Measurements from ENCODE around the gene PANX2.
"Not testable (repeated sequence)": the region's sequence is repeated elsewhere in the genome, so short reads cannot be mapped to it uniquely, and the experiment has no call there.

The PANX2 gene

DNA sequence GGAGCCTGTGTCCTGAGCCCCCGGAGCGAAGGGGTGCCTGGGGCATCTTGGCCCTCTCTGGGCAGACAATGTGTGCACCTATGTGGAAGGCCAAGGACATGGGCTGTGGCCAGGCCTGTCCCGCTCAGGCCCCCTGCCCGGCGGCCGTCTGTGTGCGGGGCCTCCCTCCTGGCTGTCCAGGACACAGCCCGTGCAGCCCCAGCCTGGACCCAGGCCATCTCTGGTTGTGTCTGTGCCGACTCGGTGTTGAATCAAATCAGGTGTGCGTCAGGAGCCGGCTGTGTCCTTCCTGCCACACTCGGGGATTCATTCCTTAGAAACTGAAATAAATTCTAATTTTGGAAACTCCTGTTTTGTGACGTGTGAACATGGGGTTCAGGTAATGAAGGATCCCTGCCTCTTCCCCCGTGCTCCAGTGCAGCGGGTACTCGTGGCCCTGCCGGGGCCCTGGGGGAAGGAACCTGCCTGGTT lies 28.8 kb downstream of the PANX2 start:
- DNase-seq, result no peak

- no peak for DNase-seq
Observed at GRCh38 chr22:50199829-50200460, 29.4 kb downstream of the PANX2 start.

DNA sequence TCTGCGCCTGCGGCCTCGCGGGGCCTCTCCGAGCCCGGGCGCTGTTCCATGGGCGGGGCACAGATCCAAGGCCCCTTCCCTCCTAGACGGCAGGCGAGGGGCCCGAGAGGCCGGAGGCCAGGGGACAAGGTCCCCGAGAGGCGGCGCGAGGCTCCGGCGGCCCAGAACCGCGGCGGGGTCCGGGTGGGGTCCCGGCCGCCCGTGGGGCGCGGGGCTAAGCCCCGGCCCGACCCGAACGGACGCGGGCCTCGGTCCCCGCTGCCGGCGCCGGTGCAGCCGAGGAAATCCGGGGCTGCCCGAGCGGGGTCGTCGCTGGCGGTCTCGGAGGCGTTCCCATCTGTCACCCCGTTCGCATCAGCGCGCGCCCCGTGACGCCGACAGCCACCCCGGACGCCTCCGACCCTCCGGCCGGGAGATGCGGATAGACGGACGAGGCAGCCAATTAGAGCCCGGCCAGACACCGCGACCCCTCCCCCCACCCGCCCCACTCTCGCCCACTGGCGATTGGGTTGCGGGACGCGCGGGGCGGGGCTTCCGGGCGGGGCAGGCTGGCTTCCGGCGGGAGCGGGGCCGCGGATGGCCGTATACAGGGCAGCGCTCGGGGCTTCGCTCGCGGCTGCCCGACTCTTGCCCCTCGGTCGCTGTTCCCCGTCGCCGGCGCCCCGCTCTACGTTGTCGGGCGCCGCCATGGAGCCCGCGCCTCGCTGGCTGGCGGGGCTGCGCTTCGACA lies 30.1 kb downstream of the PANX2 start, which contains the start of gene SELENOO:
Gene SELENOO, plus strand, starts transcription at position 551 of the 730 bp plus-strand sequence. Its CDS starts 26 bp downstream, at position 577.
- peak; percentile 87 for DNase-seq

DNA sequence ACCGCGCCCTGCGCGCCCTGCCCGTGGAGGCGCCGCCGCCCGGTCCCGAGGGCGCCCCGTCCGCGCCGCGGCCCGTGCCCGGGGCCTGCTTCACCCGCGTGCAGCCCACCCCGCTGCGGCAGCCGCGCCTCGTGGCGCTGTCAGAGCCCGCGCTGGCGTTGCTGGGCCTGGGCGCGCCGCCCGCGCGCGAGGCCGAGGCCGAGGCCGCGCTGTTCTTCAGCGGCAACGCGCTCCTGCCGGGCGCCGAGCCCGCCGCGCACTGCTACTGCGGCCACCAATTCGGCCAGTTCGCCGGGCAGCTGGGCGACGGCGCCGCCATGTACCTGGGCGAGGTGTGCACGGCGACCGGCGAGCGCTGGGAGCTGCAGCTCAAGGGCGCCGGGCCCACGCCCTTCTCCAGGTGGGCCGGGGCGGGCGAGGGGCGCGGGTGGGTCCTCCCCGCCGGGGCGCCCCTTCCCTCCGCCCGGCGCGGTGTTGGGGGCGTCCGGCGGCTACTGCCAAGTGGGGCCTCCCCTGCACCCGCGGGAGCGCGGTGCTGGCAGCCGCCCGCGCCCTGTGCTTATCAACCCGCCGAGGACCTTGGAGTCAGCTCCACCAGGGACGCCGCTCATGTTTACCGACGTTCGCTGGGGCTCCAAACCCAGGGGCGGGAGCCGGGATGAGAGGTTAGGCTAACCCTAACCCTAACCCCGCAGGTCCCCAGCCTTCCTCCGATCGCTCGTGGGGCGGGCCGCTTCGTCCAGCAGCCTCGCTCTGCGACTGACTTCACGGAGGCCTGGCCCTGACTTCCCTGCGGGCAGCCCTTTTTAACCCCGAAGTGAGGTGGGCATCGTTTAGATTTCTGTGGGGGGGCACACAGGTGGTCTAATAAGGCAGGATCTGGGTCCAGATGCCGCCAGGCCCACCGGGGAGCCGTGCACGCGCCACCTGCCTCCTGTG lies 30.9 kb downstream of the PANX2 start:
- peak; percentile 14 for DNase-seq

- no peak for DNase-seq
Observed at GRCh38 chr22:50202130-50202666, 31.7 kb downstream of the PANX2 start.

DNA sequence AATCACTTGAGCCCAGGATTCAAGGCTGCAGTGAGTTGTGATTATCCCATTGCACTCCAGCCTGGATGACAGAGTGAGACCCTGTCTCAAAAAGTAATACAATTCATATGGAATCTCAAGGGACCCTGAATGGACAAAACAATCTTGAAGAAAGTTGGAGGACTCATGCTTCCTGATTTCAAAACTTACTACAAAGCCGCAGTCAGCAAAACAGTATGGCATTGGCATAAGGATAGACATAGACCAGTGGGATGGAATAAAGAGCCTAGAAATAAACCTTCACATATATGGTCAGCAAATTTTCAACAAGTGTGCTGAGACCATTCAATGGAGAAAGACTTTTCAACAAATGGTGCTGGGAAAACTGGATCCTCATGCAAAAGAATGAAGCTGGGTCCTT lies 32.8 kb downstream of the PANX2 start:
- DNase-seq, result no peak

- DNase-seq, result no peak
Observed at GRCh38 chr22:50204571-50204970, 34.0 kb downstream of the PANX2 start.

DNA sequence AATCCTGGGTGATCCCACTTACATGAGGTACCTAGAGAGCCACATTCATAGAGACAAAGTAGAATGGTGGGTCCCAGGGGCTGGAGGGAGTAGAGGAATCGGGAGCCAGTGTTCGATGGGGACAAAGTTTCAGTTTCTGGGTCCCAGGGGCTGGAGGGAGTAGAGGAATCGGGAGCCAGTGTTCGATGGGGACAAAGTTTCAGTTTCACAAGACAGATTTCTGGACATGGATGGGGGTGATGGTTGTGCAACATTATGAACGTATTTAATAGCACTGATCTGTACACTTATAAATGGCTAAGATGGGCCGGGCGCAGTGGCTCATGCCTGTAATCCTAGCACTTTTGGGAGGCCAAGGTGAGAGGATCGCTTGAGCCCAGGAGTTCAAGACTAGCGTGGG lies 34.5 kb downstream of the PANX2 start:
- DNase-seq, result not testable (repeated sequence)

- DNase-seq, result no peak
Observed at GRCh38 chr22:50205781-50206569, 35.4 kb downstream of the PANX2 start.

DNA sequence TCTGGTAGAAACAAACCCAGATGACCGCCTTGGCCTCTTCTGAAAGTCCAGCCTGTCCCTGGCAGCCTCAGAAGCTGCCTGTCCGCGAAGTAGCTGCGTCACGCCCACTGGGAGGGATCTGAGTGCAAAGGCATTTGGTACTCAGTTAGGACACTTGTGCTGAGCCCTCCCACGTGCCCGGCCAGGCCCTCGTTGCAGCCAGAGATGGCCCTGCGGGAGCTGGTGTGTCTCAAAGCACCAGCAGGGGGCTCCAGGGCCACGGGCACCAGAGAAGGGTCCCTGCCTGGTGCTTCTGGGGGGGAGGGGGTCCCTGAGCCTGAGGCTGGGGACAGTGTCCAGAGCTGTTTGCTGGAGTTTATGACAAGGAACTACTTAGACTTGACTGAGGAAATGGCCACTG lies 36.1 kb downstream of the PANX2 start:
- peak; percentile 28 for DNase-seq

GRCh38 chr22:50207383-50208140 lies 37.0 kb downstream of the PANX2 start:
- no peak for DNase-seq

DNA sequence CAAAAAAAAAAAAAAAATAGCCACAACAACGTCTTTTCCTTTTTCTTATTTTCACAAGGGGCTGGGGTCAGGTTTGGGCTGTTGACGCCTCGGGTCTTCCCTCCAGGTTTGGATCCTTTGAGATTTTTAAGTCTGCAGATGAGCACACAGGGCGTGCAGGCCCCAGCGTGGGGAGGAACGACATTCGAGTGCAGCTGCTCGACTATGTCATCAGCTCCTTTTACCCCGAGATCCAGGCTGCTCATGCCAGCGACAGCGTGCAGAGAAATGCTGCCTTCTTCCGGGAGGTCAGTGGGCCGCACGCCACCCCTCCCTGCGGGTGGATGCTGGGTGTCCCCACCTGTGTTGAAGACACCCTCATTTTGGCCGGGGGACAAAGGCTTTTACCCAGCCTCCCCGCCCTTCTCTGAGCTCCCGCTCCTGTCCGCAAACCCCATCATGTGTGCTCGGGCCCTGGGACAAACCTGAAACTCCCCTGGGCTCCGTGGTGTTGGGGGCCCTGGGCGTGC lies 38.0 kb downstream of the PANX2 start:
- DNase-seq, result no peak

DNA sequence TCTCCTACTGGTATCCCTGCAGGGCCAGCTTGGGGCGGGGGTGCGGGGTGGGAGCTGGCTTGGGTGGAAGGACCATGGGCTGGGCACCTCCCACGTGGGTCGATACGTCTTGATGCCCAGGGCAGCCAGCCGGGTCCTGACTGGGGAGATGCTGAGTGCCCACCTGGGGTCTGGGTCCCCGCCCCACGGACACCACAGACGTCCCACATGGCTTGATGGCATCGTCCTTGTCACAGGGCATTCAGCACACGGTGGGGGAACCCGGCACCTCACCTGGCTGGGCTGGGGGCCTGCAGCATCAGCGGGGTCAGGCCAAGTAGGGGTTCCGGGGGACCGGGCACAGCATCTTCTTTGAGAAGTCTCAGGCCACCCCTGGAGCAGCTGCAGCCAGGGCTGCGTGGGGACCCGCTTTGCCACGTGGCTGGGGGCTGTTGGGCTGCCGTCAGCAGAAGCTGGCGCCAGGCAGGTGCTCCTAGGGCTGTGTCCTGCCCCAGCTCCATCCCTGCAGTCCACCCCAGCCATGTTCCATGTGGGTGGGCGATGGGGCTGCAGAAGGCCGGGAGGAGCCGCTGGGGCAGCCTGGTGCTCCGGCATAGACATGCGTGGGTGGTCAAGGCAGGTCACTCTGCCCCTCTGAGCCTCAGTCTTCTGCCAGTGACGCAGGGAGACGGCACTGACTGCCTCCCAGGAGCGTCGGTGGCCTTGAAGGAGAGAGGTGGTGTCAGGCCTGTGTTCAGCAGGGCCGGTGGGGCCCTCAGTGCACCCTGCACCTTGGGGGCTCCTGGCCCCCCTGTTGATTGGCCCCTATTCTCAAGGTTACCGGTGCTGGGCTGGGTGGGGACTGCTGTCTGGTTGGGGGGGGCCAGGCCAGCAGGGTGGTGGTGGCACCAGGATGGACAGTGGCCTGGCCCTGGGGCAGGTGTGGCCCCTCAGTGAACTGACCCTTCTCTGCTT lies 38.7 kb downstream of the PANX2 start:
- DNase-seq, result no peak

DNA sequence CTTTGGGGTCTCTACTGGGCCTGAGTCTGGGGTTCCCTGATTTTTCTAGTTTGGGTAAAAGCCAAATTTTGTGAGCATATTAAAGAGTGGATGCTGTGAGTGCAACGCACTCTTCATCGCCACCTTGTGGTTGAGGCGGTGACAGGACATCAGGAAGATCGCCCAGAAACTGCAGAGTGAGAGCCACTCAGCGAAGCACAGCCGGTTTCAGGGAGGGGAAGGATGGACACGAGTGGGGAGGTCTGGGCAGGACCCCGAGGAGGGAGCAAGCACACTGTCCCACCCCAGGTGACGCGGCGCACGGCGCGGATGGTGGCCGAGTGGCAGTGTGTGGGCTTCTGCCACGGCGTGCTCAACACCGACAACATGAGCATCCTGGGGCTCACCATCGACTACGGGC lies 39.4 kb downstream of the PANX2 start:
- peak; percentile 59 for DNase-seq

DNA sequence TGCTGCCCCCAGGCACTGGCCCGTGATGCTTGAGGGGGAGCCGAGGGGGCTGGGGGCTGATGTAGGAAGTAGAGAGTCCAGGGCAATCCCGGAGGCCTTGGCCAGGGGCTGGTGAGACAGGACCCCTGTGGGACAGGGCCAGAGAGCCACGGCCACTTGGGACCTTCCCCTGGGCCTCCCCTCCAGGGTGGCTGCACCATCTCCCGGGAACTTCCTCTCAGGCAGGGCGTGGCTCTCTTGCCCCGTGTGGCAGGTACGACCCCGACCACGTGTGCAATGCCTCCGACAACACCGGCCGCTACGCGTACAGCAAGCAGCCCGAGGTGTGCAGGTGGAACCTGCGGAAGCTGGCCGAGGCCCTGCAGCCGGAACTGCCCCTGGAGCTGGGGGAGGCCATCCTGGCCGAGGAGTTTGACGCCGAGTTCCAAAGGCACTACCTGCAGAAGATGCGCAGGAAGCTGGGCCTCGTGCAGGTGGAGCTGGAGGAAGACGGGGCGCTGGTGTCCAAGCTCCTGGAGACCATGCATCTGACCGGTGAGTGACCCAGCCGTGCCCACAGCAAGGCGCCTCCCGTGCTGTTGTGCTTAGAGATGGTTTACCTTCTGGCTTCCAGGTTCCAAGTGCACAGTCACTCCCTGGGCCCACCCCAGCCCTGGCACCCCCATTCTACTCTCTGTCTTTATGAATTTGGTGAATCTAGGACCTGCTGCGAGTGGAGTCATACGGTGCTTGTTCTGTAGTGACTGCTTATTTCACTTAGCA lies 40.0 kb downstream of the PANX2 start:
- DNase-seq, result no peak

DNA sequence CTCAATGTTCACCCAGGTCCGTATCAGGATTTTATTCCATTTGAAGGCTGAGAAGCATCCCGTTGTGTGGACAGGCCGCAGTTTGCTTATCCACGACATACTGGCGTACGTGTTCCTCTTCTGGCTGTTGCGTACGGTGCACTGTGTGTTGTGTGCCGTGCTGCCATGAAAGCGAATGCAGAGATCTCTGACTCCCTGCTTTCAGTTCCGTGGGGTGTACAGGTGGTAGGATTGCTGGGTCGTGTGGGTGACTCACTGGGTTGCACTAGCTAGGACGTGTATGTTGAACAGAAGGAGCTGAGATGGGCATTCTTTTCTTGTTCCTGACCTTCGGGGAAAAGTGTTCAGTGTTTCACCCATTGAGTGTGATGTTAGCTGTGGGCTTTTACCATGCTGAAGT lies 40.6 kb downstream of the PANX2 start:
- no peak for DNase-seq

GRCh38 chr22:50213263-50213662 lies 42.7 kb downstream of the PANX2 start:
- no peak for DNase-seq

GRCh38 chr22:50215297-50216054 lies 44.9 kb downstream of the PANX2 start:
- DNase-seq, result no peak

Data from fibroblast of skin of back (primary cell).